GM23338 (cell line): ENCODE data around the gene CLN6. TPM values are rescaled to one million over a fixed set of nuclear protein-coding genes. Genes with fewer than 3 reads are reported as not detected.

Experiments used
- ATAC-seq: fragments of 200-7000 bp; cut with Tn5 transposase; 3 replicates; pipeline ENCODE4 v1.9.1; 2020
- DNase-seq: peaks from one replicate; pipeline ENCODE4 v3.0.0-alpha.2; 2015; ENCODE audit warnings: low spot score
- H2AFZ ChIP-seq: fragments of 200-600 bp; sonication (generic); 2 replicates; pipeline ENCODE4 v1.8.0; 2016; ENCODE audit warnings: antibody characterized with exemption, mild to moderate bottlenecking, moderate library complexity
- H3F3A ChIP-seq: fragments of 200-600 bp; sonication (generic); replicated peaks from 2 replicates; pipeline ENCODE4 v1.8.0; 2017; ENCODE audit warnings: antibody characterized with exemption, mixed run types, low read depth
- H3K27ac ChIP-seq: fragments of 200-600 bp; sonication (generic); 2 replicates; pipeline ENCODE4 v1.6.1; 2016; ENCODE audit warnings: low read depth
- H3K27me3 ChIP-seq: fragments of 200-600 bp; sonication (generic); 2 replicates; pipeline ENCODE4 v1.8.0; 2016; ENCODE audit warnings: mild to moderate bottlenecking, mixed run types, moderate library complexity; ENCODE audit not compliant: insufficient read depth
- H3K36me3 ChIP-seq: fragments of 200-600 bp; sonication (generic); 2 replicates; pipeline ENCODE4 v1.8.0; 2016; ENCODE audit warnings: mild to moderate bottlenecking; ENCODE audit not compliant: insufficient read depth
- H3K4me1 ChIP-seq: fragments of 200-600 bp; sonication (generic); 2 replicates; pipeline ENCODE4 v1.8.0; 2016; ENCODE audit warnings: mild to moderate bottlenecking, moderate library complexity; ENCODE audit not compliant: insufficient read depth
- H3K4me2 ChIP-seq: fragments of 200-600 bp; sonication (generic); 2 replicates; pipeline ENCODE4 v1.7.1; 2017; ENCODE audit warnings: mixed run types
- H3K4me3 ChIP-seq: fragments of 200-600 bp; sonication (generic); 2 replicates; pipeline ENCODE4 v1.6.1; 2016; ENCODE audit warnings: mixed run types
- H3K79me2 ChIP-seq: fragments of 200-600 bp; sonication (generic); replicated peaks from 2 replicates; pipeline ENCODE4 v1.8.0; 2017; ENCODE audit warnings: mild to moderate bottlenecking; ENCODE audit not compliant: insufficient read depth
- H3K9me2 ChIP-seq: fragments of 200-600 bp; sonication (generic); 2 replicates; pipeline ENCODE4 v1.8.0; 2017; ENCODE audit not compliant: insufficient read depth
- H4K20me1 ChIP-seq: fragments of 200-600 bp; sonication (generic); replicated peaks from 2 replicates; pipeline ENCODE4 v1.8.0; 2017; ENCODE audit warnings: mild to moderate bottlenecking; ENCODE audit not compliant: insufficient read depth
- H3K27ac Mint-ChIP-seq: 2 replicates; pipeline ENCODE4 v1.8.0; 2020; ENCODE audit warnings: inconsistent platforms, mild to moderate bottlenecking, moderate library complexity, mixed read lengths
- H3K27me3 Mint-ChIP-seq: 3 replicates; pipeline ENCODE4 v1.8.0; 2022; ENCODE audit warnings: low read depth, mild to moderate bottlenecking, moderate library complexity, mixed read lengths, inconsistent platforms; ENCODE audit not compliant: insufficient read depth, poor library complexity
- H3K36me3 Mint-ChIP-seq: 3 replicates; pipeline ENCODE4 v1.8.0; 2021; ENCODE audit warnings: low read depth, mild to moderate bottlenecking, inconsistent platforms, moderate library complexity, mixed read lengths
- H3K4me1 Mint-ChIP-seq: 3 replicates; pipeline ENCODE4 v1.8.0; 2020; ENCODE audit warnings: mild to moderate bottlenecking, inconsistent platforms, mixed read lengths
- H3K4me3 Mint-ChIP-seq: 3 replicates; pipeline ENCODE4 v1.8.0; 2021; ENCODE audit warnings: moderate library complexity, mild to moderate bottlenecking, inconsistent platforms, mixed read lengths
- H3K9me3 Mint-ChIP-seq: 3 replicates; pipeline ENCODE4 v1.8.0; 2020; ENCODE audit warnings: moderate library complexity, mild to moderate bottlenecking, inconsistent platforms, mixed read lengths
- CREB1 ChIP-seq: fragments of 250-450 bp; sonication (Bioruptor Pico); IDR thresholded peaks from 2 replicates; pipeline ENCODE4 v1.5.0; 2020; ENCODE audit warnings: low read depth, mild to moderate bottlenecking, moderate library complexity
- CTCF ChIP-seq, 2 experiments: fragments of 200-600 bp in 1 of 2; sonication (generic) in 1 of 2; conservative IDR thresholded peaks; 2 replicates each; pipeline versions ENCODE4 v1.5.1 to v1.6.1; 2016 to 2017; ENCODE audit warnings: antibody characterized with exemption in 2 of 2, low read depth in 2 of 2, mild to moderate bottlenecking in 2 of 2, moderate library complexity in 1 of 2
- ETS1 ChIP-seq: IDR thresholded peaks from 2 replicates; pipeline ENCODE4 v1.6.1; 2016; ENCODE audit warnings: antibody characterized with exemption
- EZH2 ChIP-seq: fragments of 200-600 bp; sonication (generic); IDR thresholded peaks from one replicate; pipeline ENCODE4 v1.8.0; 2017; ENCODE audit warnings: antibody characterized with exemption, mild to moderate bottlenecking, low read depth; ENCODE audit not compliant: unreplicated experiment
- EZH2phosphoT487 ChIP-seq: fragments of 200-600 bp; sonication (generic); IDR thresholded peaks from one replicate; pipeline ENCODE4 v1.8.1; 2018; ENCODE audit warnings: antibody characterized with exemption; ENCODE audit not compliant: unreplicated experiment
- JUNB ChIP-seq: IDR thresholded peaks from one replicate; pipeline ENCODE4 v1.6.1; 2016; ENCODE audit warnings: antibody characterized with exemption; ENCODE audit not compliant: unreplicated experiment
- NANOG ChIP-seq: IDR thresholded peaks from 2 replicates; pipeline ENCODE4 v1.6.1; 2016; ENCODE audit warnings: antibody characterized with exemption, borderline replicate concordance
- POLR2AphosphoS5 ChIP-seq: IDR thresholded peaks from 2 replicates; pipeline ENCODE4 v1.6.1; 2016; ENCODE audit warnings: antibody characterized with exemption, low read depth
- REST ChIP-seq: IDR thresholded peaks from one replicate; pipeline ENCODE4 v1.6.1; 2018; ENCODE audit warnings: antibody characterized with exemption; ENCODE audit not compliant: unreplicated experiment
- STAT1 ChIP-seq: IDR thresholded peaks from one replicate; pipeline ENCODE4 v1.6.1; 2016; ENCODE audit warnings: antibody characterized with exemption; ENCODE audit not compliant: unreplicated experiment
- ZNF114 ChIP-seq: fragments of 250-450 bp; sonication (Bioruptor Pico); IDR thresholded peaks from 2 replicates; pipeline ENCODE4 v1.5.0; 2020; ENCODE audit warnings: mild to moderate bottlenecking, moderate library complexity
- ZNF331 ChIP-seq: fragments of 250-450 bp; sonication (Bioruptor Pico); IDR thresholded peaks from 2 replicates; pipeline ENCODE4 v1.5.0; 2020; ENCODE audit warnings: low read depth, mild to moderate bottlenecking, moderate library complexity
- ZNF462 ChIP-seq: fragments of 250-450 bp; sonication (Bioruptor Pico); IDR thresholded peaks from 2 replicates; pipeline ENCODE4 v1.5.0; 2020; ENCODE audit warnings: mild to moderate bottlenecking, moderate library complexity
- polyA plus RNA-seq: library from polyadenylated mRNA; unstranded; fragments of >200 nt; fragmentation: Nextera tagmentation; extraction: Ambion mirVana; gene quantifications from 2 replicates; pipeline ENCODE4 v1.2.1, GENCODE V29; 2016
- total RNA-seq: library from RNA; depleted of rRNA; stranded (reverse); fragments of >200 nt; shearing (Covaris generic); gene quantifications from 2 replicates; pipeline ENCODE4 v1.2.3, GENCODE V29; 2014

The CLN6 gene
- total and polyA plus RNA-seq, 2 experiments from 2014 or later, result 20.7 to 69.5 TPM

GRCh38 chr15:68205558-68205944 is 24.0 kb downstream of the CLN6 start:
- Histone ChIP-seq H3K27ac (peak overlapping the region; percentile 90), H3F3A (peaks cover 9% of the 10 kb centered on the region; the same call in 1 of the 2 replicates), H4K20me1 (peaks cover 17% of the 10 kb centered on the region), H3K79me2 (peaks cover 22% of the 10 kb centered on the region), H3K4me3 (peak overlapping the region; percentile 38; the same call in 1 of the 2 replicates), H3K9me2 (no peaks in the 10 kb centered on the region), H2AFZ (no peak overlapping the region), H3K4me2 (peak overlapping the region; percentile 71), H3K27me3 (no peaks in the 10 kb centered on the region), H3K36me3 (no peaks in the 10 kb centered on the region), H3K4me1 (peaks cover 45% of the 10 kb centered on the region)
- DNase-seq (no peak), ATAC-seq (no peak)
- Mint-ChIP-seq H3K27me3 (peaks cover 26% of the 10 kb centered on the region), H3K4me3 (no peak overlapping the region), H3K36me3 (peaks cover 12% of the 10 kb centered on the region), H3K27ac (peak overlapping the region; percentile 87), H3K4me1 (peaks cover 59% of the 10 kb centered on the region), H3K9me3 (no peaks in the 10 kb centered on the region)
- no peak for TF ChIP-seq STAT1
- no peak for TF ChIP-seq ZNF114 (CRISPR knock-in tag)
- no peak for TF ChIP-seq ZNF331 (CRISPR knock-in tag)
- TF ChIP-seq NANOG, result no peak
- no peak for TF ChIP-seq REST
- TF ChIP-seq EZH2phosphoT487, result no peak
- TF ChIP-seq EZH2, result no peak
- TF ChIP-seq ZNF462 (CRISPR knock-in tag), result no peak
- TF ChIP-seq CREB1 (CRISPR knock-in tag), result no peak
- no peak for TF ChIP-seq ETS1
- TF ChIP-seq POLR2AphosphoS5, result no peak
- TF ChIP-seq CTCF (conservative IDR thresholded peaks at IDR 0.05; ENCODE audit: low read depth in 2 of 2), result no peak
- no peak for TF ChIP-seq JUNB
